ENCODE data around the gene CACNB4. TPM values are rescaled to one million over a fixed set of nuclear protein-coding genes. Genes with fewer than 3 reads are reported as not detected.

Gene CACNB4
- total RNA-seq, 1 experiment from 2014 or later = 1.7 TPM

DNA sequence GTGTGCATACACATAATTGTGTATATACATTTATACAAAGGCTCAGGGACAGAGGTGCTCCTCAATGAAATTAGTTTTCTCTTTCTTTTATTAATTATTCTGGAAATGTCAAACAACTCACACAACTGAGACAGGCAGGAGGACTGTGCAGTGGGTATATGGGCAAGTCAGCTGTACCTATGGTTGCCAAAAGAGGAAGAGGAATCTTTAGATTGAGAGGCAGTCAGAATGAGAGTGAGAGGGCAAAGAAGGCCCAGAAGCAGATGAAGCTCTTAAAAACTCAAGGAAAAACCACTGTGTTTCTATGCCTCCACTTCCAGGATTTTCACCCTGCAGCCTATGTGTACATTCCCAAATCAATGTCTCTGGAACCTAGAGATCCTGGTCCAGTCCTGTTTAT lies 79.1 kb downstream of the CACNB4 start:
- H3K27ac ChIP-seq (ENCODE audit: low read length) = no peak overlapping the region
- CTCF ChIA-PET = no interaction called here
- BruUV-seq (replicated peaks) = no TSS peak

DNA sequence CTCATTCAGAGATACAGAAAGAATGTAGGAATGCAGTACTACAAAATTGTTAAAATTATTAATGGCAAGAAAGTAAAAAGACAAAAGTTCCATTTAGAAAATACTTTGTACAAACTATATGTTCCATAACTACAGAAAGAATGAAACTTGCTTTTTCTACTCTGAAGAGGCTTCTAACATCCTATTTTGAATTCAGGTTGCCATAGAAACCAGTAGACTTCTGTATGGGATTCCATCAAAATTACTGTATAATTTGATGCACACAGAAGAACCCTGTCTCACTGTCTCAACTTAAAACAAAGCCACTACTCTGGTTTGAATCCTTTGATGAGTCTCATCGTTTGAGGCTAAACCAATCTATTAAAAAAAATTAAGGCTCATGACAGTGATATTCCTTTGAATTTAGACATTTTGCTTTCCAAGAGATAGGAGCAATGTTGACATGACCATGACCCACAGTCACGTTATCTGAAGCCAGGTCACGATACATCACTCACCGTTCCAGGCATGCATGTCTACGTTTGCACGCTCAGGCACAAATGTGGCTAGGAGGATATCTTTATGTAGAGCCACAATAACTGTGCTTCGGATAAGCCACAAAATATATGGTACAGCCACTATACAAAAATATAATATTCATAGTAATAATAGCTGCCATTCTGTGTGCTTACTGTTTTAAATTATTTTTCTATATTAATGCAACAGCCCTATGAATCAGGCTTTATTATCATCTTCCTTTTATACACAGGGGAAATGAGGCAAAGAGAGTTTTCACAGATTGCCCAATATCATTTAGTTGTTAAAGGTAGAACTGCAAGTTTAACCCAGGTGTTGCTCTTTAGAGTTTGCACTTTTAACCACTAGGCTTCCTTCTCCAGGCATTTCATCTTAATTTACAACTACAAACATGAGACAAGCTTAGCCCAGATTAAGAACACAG lies 82.4 kb downstream of the CACNB4 start:
- Histone ChIP-seq H3K36me3 (ENCODE audit: control insufficient read depth, insufficient read depth, low read length) (no peaks in the 10 kb centered on the region), H3K27ac (ENCODE audit: low read length) (no peak overlapping the region), H3K9me3 (ENCODE audit: control insufficient read depth, insufficient read depth, low read depth, low read length) (no peaks in the 10 kb centered on the region), H3K4me3 (ENCODE audit: low read depth in 2 of 2, low read length in 2 of 2) (no peak overlapping the region), H3K4me1 (ENCODE audit: control insufficient read depth, insufficient read depth, low read length) (no peaks in the 10 kb centered on the region), H3K27me3 (ENCODE audit: control insufficient read depth, insufficient read depth, low read length) (peaks cover 13% of the 10 kb centered on the region)
- TF ChIP-seq SIN3A (IDR thresholded peaks at IDR 0.05; ENCODE audit: borderline replicate concordance, insufficient read depth, low read depth, low read length) = no peak
- no peak for TF ChIP-seq TCF7L2 (IDR thresholded peaks at IDR 0.05; ENCODE audit: low read depth, low read length)
- TF ChIP-seq, protein P1, sequence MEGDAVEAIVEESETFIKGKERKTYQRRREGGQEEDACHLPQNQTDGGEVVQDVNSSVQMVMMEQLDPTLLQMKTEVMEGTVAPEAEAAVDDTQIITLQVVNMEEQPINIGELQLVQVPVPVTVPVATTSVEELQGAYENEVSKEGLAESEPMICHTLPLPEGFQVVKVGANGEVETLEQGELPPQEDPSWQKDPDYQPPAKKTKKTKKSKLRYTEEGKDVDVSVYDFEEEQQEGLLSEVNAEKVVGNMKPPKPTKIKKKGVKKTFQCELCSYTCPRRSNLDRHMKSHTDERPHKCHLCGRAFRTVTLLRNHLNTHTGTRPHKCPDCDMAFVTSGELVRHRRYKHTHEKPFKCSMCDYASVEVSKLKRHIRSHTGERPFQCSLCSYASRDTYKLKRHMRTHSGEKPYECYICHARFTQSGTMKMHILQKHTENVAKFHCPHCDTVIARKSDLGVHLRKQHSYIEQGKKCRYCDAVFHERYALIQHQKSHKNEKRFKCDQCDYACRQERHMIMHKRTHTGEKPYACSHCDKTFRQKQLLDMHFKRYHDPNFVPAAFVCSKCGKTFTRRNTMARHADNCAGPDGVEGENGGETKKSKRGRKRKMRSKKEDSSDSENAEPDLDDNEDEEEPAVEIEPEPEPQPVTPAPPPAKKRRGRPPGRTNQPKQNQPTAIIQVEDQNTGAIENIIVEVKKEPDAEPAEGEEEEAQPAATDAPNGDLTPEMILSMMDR (IDR thresholded peaks at IDR 0.05) = no peak
- no peak for TF ChIP-seq POLR2AphosphoS5 (IDR thresholded peaks at IDR 0.05; ENCODE audit: low read depth, low read length)
- TF ChIP-seq, protein P2, sequence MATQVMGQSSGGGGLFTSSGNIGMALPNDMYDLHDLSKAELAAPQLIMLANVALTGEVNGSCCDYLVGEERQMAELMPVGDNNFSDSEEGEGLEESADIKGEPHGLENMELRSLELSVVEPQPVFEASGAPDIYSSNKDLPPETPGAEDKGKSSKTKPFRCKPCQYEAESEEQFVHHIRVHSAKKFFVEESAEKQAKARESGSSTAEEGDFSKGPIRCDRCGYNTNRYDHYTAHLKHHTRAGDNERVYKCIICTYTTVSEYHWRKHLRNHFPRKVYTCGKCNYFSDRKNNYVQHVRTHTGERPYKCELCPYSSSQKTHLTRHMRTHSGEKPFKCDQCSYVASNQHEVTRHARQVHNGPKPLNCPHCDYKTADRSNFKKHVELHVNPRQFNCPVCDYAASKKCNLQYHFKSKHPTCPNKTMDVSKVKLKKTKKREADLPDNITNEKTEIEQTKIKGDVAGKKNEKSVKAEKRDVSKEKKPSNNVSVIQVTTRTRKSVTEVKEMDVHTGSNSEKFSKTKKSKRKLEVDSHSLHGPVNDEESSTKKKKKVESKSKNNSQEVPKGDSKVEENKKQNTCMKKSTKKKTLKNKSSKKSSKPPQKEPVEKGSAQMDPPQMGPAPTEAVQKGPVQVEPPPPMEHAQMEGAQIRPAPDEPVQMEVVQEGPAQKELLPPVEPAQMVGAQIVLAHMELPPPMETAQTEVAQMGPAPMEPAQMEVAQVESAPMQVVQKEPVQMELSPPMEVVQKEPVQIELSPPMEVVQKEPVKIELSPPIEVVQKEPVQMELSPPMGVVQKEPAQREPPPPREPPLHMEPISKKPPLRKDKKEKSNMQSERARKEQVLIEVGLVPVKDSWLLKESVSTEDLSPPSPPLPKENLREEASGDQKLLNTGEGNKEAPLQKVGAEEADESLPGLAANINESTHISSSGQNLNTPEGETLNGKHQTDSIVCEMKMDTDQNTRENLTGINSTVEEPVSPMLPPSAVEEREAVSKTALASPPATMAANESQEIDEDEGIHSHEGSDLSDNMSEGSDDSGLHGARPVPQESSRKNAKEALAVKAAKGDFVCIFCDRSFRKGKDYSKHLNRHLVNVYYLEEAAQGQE (IDR thresholded peaks at IDR 0.05; ENCODE audit: insufficient read depth in 1 of 2, low read depth in 2 of 2, low read length in 1 of 2) = no peak
- intact Hi-C loops (cut with micrococcal nuclease; ENCODE audit: unreplicated experiment) (no loop called here), in situ Hi-C loops (cut with HindIII; ENCODE audit: low pct_unique_long_range_greater_than_20kb, low sequenced_read_pairs) (no loop called here)
- ATAC-seq (no peak), DNase-seq (ENCODE audit: low read depth, low spot score) (no peak)
- CTCF ChIA-PET = interaction anchor here (0.5 kb wide), 1 partner anchor 233 kb away, joined by 5 read pairs; no protein-coding TSS in a partner anchor
- BruUV-seq (replicated peaks) = no TSS peak
- POLR2A ChIA-PET = no interaction called here

More for the DNA sequence above, 79.1 kb downstream of the CACNB4 start:
- no peaks in the 10 kb centered on the region for H3K4me1 ChIP-seq (ENCODE audit: control insufficient read depth, insufficient read depth, low read length)
- H3K27me3 ChIP-seq (ENCODE audit: control insufficient read depth, insufficient read depth, low read length) = peaks cover 16% of the 10 kb centered on the region
- no peak overlapping the region for H3K4me3 ChIP-seq (ENCODE audit: low read depth in 2 of 2, low read length in 2 of 2)
- intact Hi-C loops (cut with micrococcal nuclease; ENCODE audit: unreplicated experiment) = loop anchor here (10.0 kb wide), 1 partner anchor 225 kb away; no protein-coding TSS in a partner anchor
- TF ChIP-seq POLR2AphosphoS5 (IDR thresholded peaks at IDR 0.05; ENCODE audit: low read depth, low read length) (no peak), TCF7L2 (IDR thresholded peaks at IDR 0.05; ENCODE audit: low read depth, low read length) (no peak), SIN3A (IDR thresholded peaks at IDR 0.05; ENCODE audit: borderline replicate concordance, insufficient read depth, low read depth, low read length) (no peak)
- TF ChIP-seq, protein P2 (IDR thresholded peaks at IDR 0.05; ENCODE audit: insufficient read depth in 1 of 2, low read depth in 2 of 2, low read length in 1 of 2) = no peak
- TF ChIP-seq, protein P1 (IDR thresholded peaks at IDR 0.05) = no peak
- no peak for DNase-seq (ENCODE audit: low read depth, low spot score)
- H3K36me3 ChIP-seq (ENCODE audit: control insufficient read depth, insufficient read depth, low read length) = no peaks in the 10 kb centered on the region
- in situ Hi-C loops (cut with HindIII; ENCODE audit: low pct_unique_long_range_greater_than_20kb, low sequenced_read_pairs) = no loop called here
- POLR2A ChIA-PET = no interaction called here
- ATAC-seq = no peak
- H3K9me3 ChIP-seq (ENCODE audit: control insufficient read depth, insufficient read depth, low read depth, low read length) = no peaks in the 10 kb centered on the region

All from Panc1 (cell line).